Renal pelvis (tissue), 4 donors: ENCODE results near the gene NUDT1. TPM values are rescaled to one million over a fixed set of nuclear protein-coding genes. Genes with fewer than 3 reads are reported as not detected.
"Not testable (repeated sequence)": the region's sequence is repeated elsewhere in the genome, so short reads cannot be mapped to it uniquely, and the experiment has no call there.

ENCODE experiments used
- DNase-seq: peaks from one replicate; pipeline ENCODE4 v3.0.0-alpha.2; 2013
- polyA plus RNA-seq, 3 donors: library from polyadenylated mRNA; unstranded; fragments of 120-200 nt; gene quantifications; one replicate each; pipeline ENCODE4 v1.2.1, GENCODE V29; 2013; ENCODE audit not compliant: insufficient read length in 3 of 3

Gene NUDT1
- polyA plus RNA-seq, 3 donors, result 24.0 to 26.9 (median 25.4) TPM

- DNase-seq, result no peak
These were observed 17.5 kb downstream of the NUDT1 start for GRCh38 chr7:2259480-2259879.

- DNase-seq, result no peak
These were observed 18.8 kb downstream of the NUDT1 start for GRCh38 chr7:2260820-2261219.

GRCh38 chr7:2261611-2262010 is 19.6 kb downstream of the NUDT1 start:
- DNase-seq, result no peak

GRCh38 chr7:2263176-2263575 is 21.1 kb downstream of the NUDT1 start:
- no peak for DNase-seq

GRCh38 chr7:2264158-2264557 is 22.1 kb downstream of the NUDT1 start:
- DNase-seq, result no peak

- no peak for DNase-seq
These were observed 24.9 kb downstream of the NUDT1 start for GRCh38 chr7:2266911-2267310.

- not testable (repeated sequence) for DNase-seq
These were observed 27.3 kb downstream of the NUDT1 start for GRCh38 chr7:2269089-2269990.

GRCh38 chr7:2269991-2270460 is 28.0 kb downstream of the NUDT1 start:
- no peak for DNase-seq

- no peak for DNase-seq
These were observed 28.5 kb downstream of the NUDT1 start for GRCh38 chr7:2270495-2270894.

GRCh38 chr7:2271273-2272026 is 29.4 kb downstream of the NUDT1 start:
- DNase-seq, result no peak

- no peak for DNase-seq
These were observed 30.0 kb downstream of the NUDT1 start for GRCh38 chr7:2272031-2272430.

- no peak for DNase-seq
These were observed 31.8 kb downstream of the NUDT1 start for GRCh38 chr7:2273866-2274265.

GRCh38 chr7:2274666-2275065 is 32.6 kb downstream of the NUDT1 start:
- no peak for DNase-seq

GRCh38 chr7:2275101-2275500 is 33.1 kb downstream of the NUDT1 start:
- DNase-seq, result no peak

- DNase-seq, result no peak
These were observed 34.1 kb downstream of the NUDT1 start for GRCh38 chr7:2276107-2276506.

GRCh38 chr7:2278026-2278425 is 36.0 kb downstream of the NUDT1 start:
- no peak for DNase-seq

- DNase-seq, result no peak
These were observed 37.9 kb downstream of the NUDT1 start for GRCh38 chr7:2279896-2280295.

- DNase-seq, result no peak
These were observed 38.4 kb downstream of the NUDT1 start for GRCh38 chr7:2280424-2280823.

GRCh38 chr7:2281541-2281940 is 39.5 kb downstream of the NUDT1 start:
- DNase-seq, result no peak

GRCh38 chr7:2282185-2282751 is 40.2 kb downstream of the NUDT1 start:
- DNase-seq, result no peak

GRCh38 chr7:2283074-2283473 is 41.0 kb downstream of the NUDT1 start:
- no peak for DNase-seq

- DNase-seq, result no peak
These were observed 45.7 kb downstream of the NUDT1 start for GRCh38 chr7:2287745-2288144.

GRCh38 chr7:2288503-2288902 is 46.5 kb downstream of the NUDT1 start:
- DNase-seq, result no peak
